ENCODE results near the gene FCER1A.

Gene FCER1A

GRCh38 chr1:159302095-159302494, at the start of gene FCER1A:
FCER1A (plus strand) TSS chr1:159302336; CDS start chr1:159302365, 29 bp downstream.
- TF ChIP-seq EZH2 (IDR thresholded peaks at IDR 0.05) (no peak), POLR2AphosphoS5 (IDR thresholded peaks at IDR 0.05; ENCODE audit: borderline replicate concordance, low read depth, low read length) (no peak), FOXP2 (optimal IDR thresholded peaks at IDR 0.05; ENCODE audit: control extremely low read depth, extremely low read length, insufficient read depth) (no peak)
- no peaks in the 10 kb centered on the region for H3K36me3 ChIP-seq (ENCODE audit: insufficient read depth, low read length)
- no peaks in the 10 kb centered on the region for H3K9me3 ChIP-seq (ENCODE audit: low read depth, low read length)
- no peak for DNase-seq (ENCODE audit: low read depth, low spot score)
- no peak within 1 kb of the TSS for H3K9ac ChIP-seq (ENCODE audit: insufficient read length)
- H3K27ac ChIP-seq: no peak within 1 kb of the TSS
- H3K4me3 ChIP-seq: no peak within 1 kb of the TSS

- Histone ChIP-seq H3K4me3 (no peak overlapping the region), H3K9me3 (ENCODE audit: low read depth, low read length) (no peaks in the 10 kb centered on the region), H3K9ac (ENCODE audit: insufficient read length) (no peak overlapping the region), H3K27ac (no peak overlapping the region), H3K36me3 (ENCODE audit: insufficient read depth, low read length) (no peaks in the 10 kb centered on the region)
- no peak for TF ChIP-seq EZH2 (IDR thresholded peaks at IDR 0.05)
- no peak for TF ChIP-seq POLR2AphosphoS5 (IDR thresholded peaks at IDR 0.05; ENCODE audit: borderline replicate concordance, low read depth, low read length)
- TF ChIP-seq FOXP2 (optimal IDR thresholded peaks at IDR 0.05; ENCODE audit: control extremely low read depth, extremely low read length, insufficient read depth): no peak
- DNase-seq (ENCODE audit: low read depth, low spot score): no peak
Measured at GRCh38 chr1:159261311-159261710, 40.8 kb upstream of the FCER1A start.

DNA sequence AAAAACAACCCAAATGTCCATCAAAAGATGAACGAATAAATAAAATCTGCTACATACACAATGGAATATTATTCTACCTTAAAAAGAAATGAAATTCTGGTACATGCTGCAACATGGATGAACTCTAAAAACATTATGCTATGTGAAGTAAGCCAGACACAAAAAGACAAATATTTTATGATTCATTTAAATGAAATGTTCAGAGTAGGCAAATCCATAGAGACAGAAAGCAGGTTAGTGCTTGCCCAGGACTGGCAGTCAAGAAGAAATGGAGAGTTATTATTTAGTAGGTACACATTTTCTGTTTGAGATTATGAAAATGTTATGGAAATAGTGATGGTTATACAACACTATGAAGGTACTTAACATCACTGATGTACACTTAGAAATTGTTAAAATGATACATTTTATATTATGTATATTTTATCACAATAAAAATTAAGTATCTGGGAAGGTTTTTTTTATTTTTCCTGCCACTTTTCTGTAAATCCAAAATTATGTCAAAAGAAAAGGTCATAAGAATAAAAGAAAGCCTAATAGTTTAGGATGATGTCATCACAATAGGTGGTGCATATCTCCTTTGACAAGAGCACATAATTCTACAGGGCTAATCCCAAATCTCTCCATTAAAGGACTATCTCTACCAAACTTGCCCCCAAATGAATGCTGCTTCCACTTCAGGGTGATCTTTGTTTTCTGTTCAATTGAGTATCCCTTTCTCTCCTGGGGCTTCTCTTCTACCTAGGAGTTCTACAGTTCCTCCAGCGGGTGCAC, 40.2 kb upstream of the FCER1A start:
- H3K27ac ChIP-seq: no peak overlapping the region
- H3K9me3 ChIP-seq (ENCODE audit: low read depth, low read length): no peaks in the 10 kb centered on the region
- no peak overlapping the region for H3K4me3 ChIP-seq
- DNase-seq (ENCODE audit: low read depth, low spot score): no peak
- no peak for TF ChIP-seq POLR2AphosphoS5 (IDR thresholded peaks at IDR 0.05; ENCODE audit: borderline replicate concordance, low read depth, low read length)
- TF ChIP-seq FOXP2 (optimal IDR thresholded peaks at IDR 0.05; ENCODE audit: control extremely low read depth, extremely low read length, insufficient read depth): no peak
- no peaks in the 10 kb centered on the region for H3K36me3 ChIP-seq (ENCODE audit: insufficient read depth, low read length)
- no peak overlapping the region for H3K9ac ChIP-seq (ENCODE audit: insufficient read length)

DNA sequence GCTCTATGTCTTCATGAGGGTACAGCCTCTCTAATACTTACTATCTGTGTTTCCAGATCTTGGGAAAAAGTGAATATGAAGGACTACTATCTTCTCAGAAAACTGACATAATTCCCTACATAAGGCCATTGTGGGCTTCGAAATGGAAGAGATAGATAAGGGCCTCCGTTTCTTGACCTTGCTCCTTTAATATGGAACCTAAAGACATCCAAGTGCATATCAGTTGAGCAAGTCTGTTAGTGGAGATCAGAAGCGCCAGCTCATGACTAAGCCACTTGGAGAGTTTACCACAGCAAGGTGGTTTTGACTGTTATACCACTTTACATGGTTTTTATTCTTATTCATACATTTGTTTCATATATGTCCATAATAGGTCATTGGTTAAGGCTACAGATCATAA, 35.3 kb upstream of the FCER1A start:
- DNase-seq (ENCODE audit: low read depth, low spot score): no peak
- H3K9ac ChIP-seq (ENCODE audit: insufficient read length): no peak overlapping the region
- no peak overlapping the region for H3K27ac ChIP-seq
- no peak overlapping the region for H3K4me3 ChIP-seq
- no peak for TF ChIP-seq FOXP2 (optimal IDR thresholded peaks at IDR 0.05; ENCODE audit: control extremely low read depth, extremely low read length, insufficient read depth)
- no peak for TF ChIP-seq EZH2 (IDR thresholded peaks at IDR 0.05)
- TF ChIP-seq POLR2AphosphoS5 (IDR thresholded peaks at IDR 0.05; ENCODE audit: borderline replicate concordance, low read depth, low read length): no peak
- no peaks in the 10 kb centered on the region for H3K9me3 ChIP-seq (ENCODE audit: low read depth, low read length)
- H3K36me3 ChIP-seq (ENCODE audit: insufficient read depth, low read length): no peaks in the 10 kb centered on the region

- Histone ChIP-seq H3K36me3 (ENCODE audit: insufficient read depth, low read length) (no peaks in the 10 kb centered on the region), H3K9me3 (ENCODE audit: low read depth, low read length) (no peaks in the 10 kb centered on the region), H3K27ac (no peak overlapping the region), H3K9ac (ENCODE audit: insufficient read length) (no peak overlapping the region), H3K4me3 (no peak overlapping the region)
- no peak for DNase-seq (ENCODE audit: low read depth, low spot score)
- TF ChIP-seq FOXP2 (optimal IDR thresholded peaks at IDR 0.05; ENCODE audit: control extremely low read depth, extremely low read length, insufficient read depth) (no peak), EZH2 (IDR thresholded peaks at IDR 0.05) (no peak), POLR2AphosphoS5 (IDR thresholded peaks at IDR 0.05; ENCODE audit: borderline replicate concordance, low read depth, low read length) (no peak)
Measured at GRCh38 chr1:159274631-159275030, 27.5 kb upstream of the FCER1A start.

- DNase-seq (ENCODE audit: low read depth, low spot score): no peak
- Histone ChIP-seq H3K4me3 (no peak overlapping the region), H3K9me3 (ENCODE audit: low read depth, low read length) (no peaks in the 10 kb centered on the region), H3K9ac (ENCODE audit: insufficient read length) (no peak overlapping the region), H3K36me3 (ENCODE audit: insufficient read depth, low read length) (no peaks in the 10 kb centered on the region), H3K27ac (no peak overlapping the region)
- TF ChIP-seq EZH2 (IDR thresholded peaks at IDR 0.05) (no peak), FOXP2 (optimal IDR thresholded peaks at IDR 0.05; ENCODE audit: control extremely low read depth, extremely low read length, insufficient read depth) (no peak), POLR2AphosphoS5 (IDR thresholded peaks at IDR 0.05; ENCODE audit: borderline replicate concordance, low read depth, low read length) (no peak)
Measured at GRCh38 chr1:159275891-159276290, 26.2 kb upstream of the FCER1A start.

GRCh38 chr1:159279773-159280172, 22.4 kb upstream of the FCER1A start:
- H3K27ac ChIP-seq: no peak overlapping the region
- no peak overlapping the region for H3K4me3 ChIP-seq
- no peak overlapping the region for H3K9ac ChIP-seq (ENCODE audit: insufficient read length)
- DNase-seq (ENCODE audit: low read depth, low spot score): no peak
- H3K9me3 ChIP-seq (ENCODE audit: low read depth, low read length): no peaks in the 10 kb centered on the region
- no peaks in the 10 kb centered on the region for H3K36me3 ChIP-seq (ENCODE audit: insufficient read depth, low read length)
- TF ChIP-seq FOXP2 (optimal IDR thresholded peaks at IDR 0.05; ENCODE audit: control extremely low read depth, extremely low read length, insufficient read depth) (no peak), EZH2 (IDR thresholded peaks at IDR 0.05) (no peak), POLR2AphosphoS5 (IDR thresholded peaks at IDR 0.05; ENCODE audit: borderline replicate concordance, low read depth, low read length) (no peak)

DNA sequence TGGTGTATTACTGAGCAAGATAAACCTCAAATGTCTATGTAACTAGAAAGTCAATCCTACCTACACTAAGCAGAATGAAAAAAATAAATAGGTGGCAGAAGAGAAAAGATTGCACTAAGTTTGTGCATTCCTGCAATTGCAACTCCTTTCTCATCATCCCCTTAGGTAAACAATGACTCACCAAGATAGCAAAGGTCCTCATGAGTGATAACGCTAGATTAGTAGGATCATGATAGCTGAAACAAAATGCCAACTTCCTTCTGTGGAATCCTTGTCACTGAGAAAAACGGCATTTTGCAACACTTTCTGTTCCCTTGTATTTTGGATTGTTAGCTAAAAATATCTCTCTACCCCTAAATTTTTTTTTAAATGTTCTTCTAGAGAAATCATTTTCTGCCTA, 20.0 kb upstream of the FCER1A start:
- Histone ChIP-seq H3K4me3 (no peak overlapping the region), H3K27ac (no peak overlapping the region), H3K9ac (ENCODE audit: insufficient read length) (no peak overlapping the region), H3K9me3 (ENCODE audit: low read depth, low read length) (no peaks in the 10 kb centered on the region), H3K36me3 (ENCODE audit: insufficient read depth, low read length) (no peaks in the 10 kb centered on the region)
- no peak for TF ChIP-seq EZH2 (IDR thresholded peaks at IDR 0.05)
- TF ChIP-seq POLR2AphosphoS5 (IDR thresholded peaks at IDR 0.05; ENCODE audit: borderline replicate concordance, low read depth, low read length): no peak
- TF ChIP-seq FOXP2 (optimal IDR thresholded peaks at IDR 0.05; ENCODE audit: control extremely low read depth, extremely low read length, insufficient read depth): no peak
- no peak for DNase-seq (ENCODE audit: low read depth, low spot score)

- Histone ChIP-seq H3K36me3 (ENCODE audit: insufficient read depth, low read length) (no peaks in the 10 kb centered on the region), H3K4me3 (no peak overlapping the region), H3K9ac (ENCODE audit: insufficient read length) (no peak overlapping the region), H3K27ac (no peak overlapping the region), H3K9me3 (ENCODE audit: low read depth, low read length) (no peaks in the 10 kb centered on the region)
- TF ChIP-seq POLR2AphosphoS5 (IDR thresholded peaks at IDR 0.05; ENCODE audit: borderline replicate concordance, low read depth, low read length): no peak
- DNase-seq (ENCODE audit: low read depth, low spot score): no peak
Measured at GRCh38 chr1:159289060-159289459, 13.1 kb upstream of the FCER1A start.
